Measurements from ENCODE around the gene GCNA.
"Not testable (repeated sequence)": the region's sequence is repeated elsewhere in the genome, so short reads cannot be mapped to it uniquely, and the experiment has no call there.

The GCNA gene

GRCh38 chrX:71659342-71659741 is 81.1 kb downstream of the GCNA start:
- TF ChIP-seq TAF1 (IDR thresholded peaks at IDR 0.05; ENCODE audit: borderline replicate concordance, low read depth, low read length), result no peak
- no peak for TF ChIP-seq POLR2A (IDR thresholded peaks at IDR 0.05; ENCODE audit: low read depth, low read length)
- no peak for TF ChIP-seq POLR2AphosphoS5 (IDR thresholded peaks at IDR 0.05; ENCODE audit: low read depth, low read length)
- FAIRE-seq (no peak), DNase-seq (ENCODE audit: insufficient read length) (no peak)

GRCh38 chrX:71659959-71660358 is 81.7 kb downstream of the GCNA start:
- TF ChIP-seq POLR2A (IDR thresholded peaks at IDR 0.05; ENCODE audit: low read depth, low read length) (no peak), POLR2AphosphoS5 (IDR thresholded peaks at IDR 0.05; ENCODE audit: low read depth, low read length) (no peak), TAF1 (IDR thresholded peaks at IDR 0.05; ENCODE audit: borderline replicate concordance, low read depth, low read length) (no peak)
- DNase-seq (ENCODE audit: insufficient read length) (no peak), FAIRE-seq (no peak)

GRCh38 chrX:71660562-71661416 is 82.6 kb downstream of the GCNA start:
- TF ChIP-seq POLR2AphosphoS5 (IDR thresholded peaks at IDR 0.05; ENCODE audit: low read depth, low read length), result no peak
- no peak for TF ChIP-seq TAF1 (IDR thresholded peaks at IDR 0.05; ENCODE audit: borderline replicate concordance, low read depth, low read length)
- DNase-seq (ENCODE audit: insufficient read length) (no peak), FAIRE-seq (no peak)

GRCh38 chrX:71661919-71662318 is 83.7 kb downstream of the GCNA start:
- DNase-seq (ENCODE audit: insufficient read length), result no peak
- TF ChIP-seq POLR2AphosphoS5 (IDR thresholded peaks at IDR 0.05; ENCODE audit: low read depth, low read length) (no peak), POLR2A (IDR thresholded peaks at IDR 0.05; ENCODE audit: low read depth, low read length) (no peak), TAF1 (IDR thresholded peaks at IDR 0.05; ENCODE audit: borderline replicate concordance, low read depth, low read length) (no peak)
- no peak for FAIRE-seq

GRCh38 chrX:71662654-71663053 is 84.4 kb downstream of the GCNA start:
- DNase-seq (ENCODE audit: insufficient read length); FAIRE-seq: not testable (repeated sequence)

Measured in GM12892 (cell line).